ENCODE results near the gene MGAM2. TPM values are rescaled to one million over a fixed set of nuclear protein-coding genes. Genes with fewer than 3 reads are reported as not detected.
A peak's percentile ranks its signal among the peaks of the same experiment; 100 is the strongest.

Gene MGAM2
- total and polyA plus RNA-seq, 2 of the 8 experiments (the other 6 are each of a cell fraction or from before 2014, with no cell fraction given): 0.02 TPM; not detected in 1

DNA sequence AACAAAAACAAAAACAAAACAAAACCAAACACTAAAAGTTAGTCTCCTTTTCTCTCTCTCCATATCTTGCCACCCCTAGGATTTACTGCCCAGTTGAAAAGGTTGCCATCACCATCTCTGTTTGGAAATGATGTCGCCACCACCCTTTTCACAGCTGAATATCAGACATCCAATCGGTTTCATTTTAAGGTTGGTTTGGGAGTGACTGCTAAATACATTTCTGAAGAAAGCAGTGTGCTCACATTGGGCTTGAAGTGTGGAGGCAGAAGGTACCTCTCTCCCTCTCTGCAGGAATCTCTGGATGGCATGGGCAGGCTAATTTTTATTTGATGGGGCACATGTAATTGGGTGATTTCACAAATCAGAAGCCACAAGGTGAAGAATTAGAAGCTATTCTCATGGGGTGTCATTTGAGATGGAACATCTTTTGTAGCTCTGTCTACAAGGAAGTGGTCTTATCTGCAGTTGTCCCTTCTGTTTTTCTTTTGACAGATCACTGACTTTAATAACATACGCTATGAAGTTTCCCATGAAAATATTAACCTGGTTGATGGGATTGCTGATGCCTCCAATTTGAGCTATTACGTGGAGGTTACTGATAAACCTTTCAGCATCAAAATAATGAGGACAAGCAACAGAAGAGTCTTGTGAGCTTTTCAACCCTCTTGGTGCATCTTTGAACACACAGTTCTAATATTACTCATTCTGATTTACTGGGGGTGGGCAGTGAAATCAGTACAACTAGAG, 20.1 kb downstream of the MGAM2 start:
- Histone ChIP-seq H4K5ac (ENCODE audit: insufficient read length, low read depth, low read length) (no peak overlapping the region), H2AK5ac (ENCODE audit: low read depth, low read length) (no peak overlapping the region), H2BK20ac (ENCODE audit: low read length) (no peak overlapping the region), H3K4me2 (ENCODE audit: insufficient read depth in 1 of 2, low read depth in 2 of 2, low read length in 2 of 2) (no peak overlapping the region), H3K18ac (ENCODE audit: extremely low read depth, low read length) (no peak overlapping the region), H3K4ac (replicated peaks; ENCODE audit: insufficient read length, low read depth, low read length) (no peak overlapping the region), H2BK15ac (ENCODE audit: low read length) (no peak overlapping the region), H4K8ac (ENCODE audit: extremely low read depth, insufficient read depth, low read length) (no peak overlapping the region), H3K9ac (replicated peaks in 1 of 4; ENCODE audit: extremely low read depth in 1 of 4, low read depth in 3 of 4, low read length in 3 of 4) (no peak overlapping the region), H3K27ac (ENCODE audit: low read depth, low read length) (no peak overlapping the region), H4K91ac (replicated peaks; ENCODE audit: insufficient read length, low read length) (no peak overlapping the region), H3K14ac (ENCODE audit: insufficient read length) (no peak overlapping the region), H3K36me3 (ENCODE audit: control insufficient read depth in 2 of 4, insufficient read depth in 4 of 4, low read length in 3 of 4) (no peaks in the 10 kb centered on the region), H3K4me3 (ENCODE audit: extremely low read depth in 1 of 4, insufficient read depth in 2 of 4, low read depth in 3 of 4, low read length in 4 of 4) (no peak overlapping the region), H3K23ac (ENCODE audit: insufficient read length) (no peak overlapping the region), H3K79me1 (ENCODE audit: low read depth, low read length) (no peaks in the 10 kb centered on the region), H3K56ac (replicated peaks; ENCODE audit: insufficient read length, low read depth, low read length) (no peak overlapping the region), H2BK12ac (ENCODE audit: low read depth, low read length) (no peak overlapping the region), H2BK5ac (ENCODE audit: low read depth, low read length) (no peak overlapping the region), H2BK120ac (replicated peaks; ENCODE audit: low read depth, low read length) (no peak overlapping the region), H3K9me3 (ENCODE audit: insufficient read depth in 2 of 2, low read depth in 1 of 2, low read length in 1 of 2) (no peaks in the 10 kb centered on the region), H3K23me2 (ENCODE audit: low read depth, low read length) (no peaks in the 10 kb centered on the region; the same call in 1 of the 2 replicates), H3K79me2 (ENCODE audit: control insufficient read depth in 1 of 2, insufficient read depth in 2 of 2, low read length in 2 of 2) (no peaks in the 10 kb centered on the region), H3K27me3 (replicated peaks in 1 of 4; ENCODE audit: control insufficient read depth in 3 of 4, extremely low read depth in 1 of 4, insufficient read depth in 3 of 4, low read length in 3 of 4) (no peaks in the 10 kb centered on the region), H4K20me1 (replicated peaks in 1 of 2; ENCODE audit: control insufficient read depth in 1 of 2, insufficient read depth in 2 of 2, low read length in 2 of 2) (no peaks in the 10 kb centered on the region), H3K4me1 (replicated peaks in 1 of 4; ENCODE audit: control insufficient read depth in 3 of 4, insufficient read depth in 4 of 4, low read length in 3 of 4) (peaks cover 0 to 4% (median 1%) of the 10 kb centered on the region in 4 experiments; a peak in 3 of 7 replicates), H2AFZ (ENCODE audit: low read length) (peak overlapping the region; percentile 18; the same call in 1 of the 2 replicates)
- DNase-seq (ENCODE audit: low read depth in 1 of 2, low spot score in 2 of 2): no peak
- ChIA-PET CTCF (ENCODE audit: partially characterized antibody) (interaction anchor here (0.8 to 1.3 kb wide), 3 partner anchors 19 to 100 kb away, joined by 3 read pairs; no protein-coding TSS in a partner anchor), POLR2A (ENCODE audit: partially characterized antibody) (no interaction called here)
- FAIRE-seq: no peak
- TF ChIP-seq RBBP5 (IDR thresholded peaks at IDR 0.05; ENCODE audit: borderline replicate concordance, low read depth, low read length) (no peak), SIRT6 (IDR thresholded peaks at IDR 0.05; ENCODE audit: low read length) (no peak), ATF2 (IDR thresholded peaks at IDR 0.05; ENCODE audit: low read length) (no peak), CHD2 (IDR thresholded peaks at IDR 0.05; ENCODE audit: low read length) (no peak)
- 94% methylated on average over 4 of the region's 4 CpGs; no CpG with 5 or more reads in 1 of the 2 experiments for WGBS, 2 experiments (ENCODE audit: extremely low coverage in 1 of 2, insufficient coverage in 1 of 2, insufficient read length in 1 of 2, insufficient replicate concordance in 2 of 2, low coverage in 1 of 2, low lambda C conversion rate in 2 of 2, missing lambda C conversion rate in 1 of 2)

All from H1 (cell line).